ENCODE results near the gene KIF18B. TPM values are rescaled to one million over a fixed set of nuclear protein-coding genes. Genes with fewer than 3 reads are reported as not detected.

Gene KIF18B
- total RNA-seq, 1 experiment from 2014 or later = 82.2 TPM

GRCh38 chr17:44900894-44901293 is 46.7 kb downstream of the KIF18B start:
- Mint-ChIP-seq H3K36me3 (peaks cover 3% of the 10 kb centered on the region; the same call in 1 of the 2 replicates), H3K27me3 (ENCODE audit: low read depth) (no peaks in the 10 kb centered on the region; the same call in 1 of the 2 replicates), H3K4me3 (peak overlapping the region; percentile 88), H3K27ac (no peak overlapping the region), H3K4me1 (peaks cover 12% of the 10 kb centered on the region), H3K9me3 (no peaks in the 10 kb centered on the region)
- POLR2A ChIA-PET = no interaction called here
- ATAC-seq (no peak), DNase-seq (ENCODE audit: low spot score) (no peak)
- CTCF ChIA-PET = interaction anchor here (1.1 to 3.5 kb wide), 2 partner anchors 10 to 122 kb away, joined by 3 to 29 read pairs; no protein-coding TSS in a partner anchor
- TF ChIP-seq MLX (CRISPR knock-in tag; IDR thresholded peaks at IDR 0.05) (no peak), NFATC4 (CRISPR knock-in tag; IDR thresholded peaks at IDR 0.05) (no peak), TEAD1 (CRISPR knock-in tag; IDR thresholded peaks at IDR 0.05) (no peak), PREB (CRISPR knock-in tag; IDR thresholded peaks at IDR 0.05; ENCODE audit: borderline replicate concordance) (no peak), SMAD4 (CRISPR knock-in tag; IDR thresholded peaks at IDR 0.05) (no peak), ATF6 (CRISPR knock-in tag; IDR thresholded peaks at IDR 0.05) (no peak), ZNF671 (CRISPR knock-in tag; IDR thresholded peaks at IDR 0.05) (no peak), FOXP4 (CRISPR knock-in tag; IDR thresholded peaks at IDR 0.05) (no peak), ZNF263 (CRISPR knock-in tag; IDR thresholded peaks at IDR 0.05; ENCODE audit: low read depth) (no peak), CREM (CRISPR knock-in tag; IDR thresholded peaks at IDR 0.05) (no peak), KAT7 (CRISPR knock-in tag; IDR thresholded peaks at IDR 0.05; ENCODE audit: borderline replicate concordance) (no peak)
- TF ChIP-seq, protein P1, sequence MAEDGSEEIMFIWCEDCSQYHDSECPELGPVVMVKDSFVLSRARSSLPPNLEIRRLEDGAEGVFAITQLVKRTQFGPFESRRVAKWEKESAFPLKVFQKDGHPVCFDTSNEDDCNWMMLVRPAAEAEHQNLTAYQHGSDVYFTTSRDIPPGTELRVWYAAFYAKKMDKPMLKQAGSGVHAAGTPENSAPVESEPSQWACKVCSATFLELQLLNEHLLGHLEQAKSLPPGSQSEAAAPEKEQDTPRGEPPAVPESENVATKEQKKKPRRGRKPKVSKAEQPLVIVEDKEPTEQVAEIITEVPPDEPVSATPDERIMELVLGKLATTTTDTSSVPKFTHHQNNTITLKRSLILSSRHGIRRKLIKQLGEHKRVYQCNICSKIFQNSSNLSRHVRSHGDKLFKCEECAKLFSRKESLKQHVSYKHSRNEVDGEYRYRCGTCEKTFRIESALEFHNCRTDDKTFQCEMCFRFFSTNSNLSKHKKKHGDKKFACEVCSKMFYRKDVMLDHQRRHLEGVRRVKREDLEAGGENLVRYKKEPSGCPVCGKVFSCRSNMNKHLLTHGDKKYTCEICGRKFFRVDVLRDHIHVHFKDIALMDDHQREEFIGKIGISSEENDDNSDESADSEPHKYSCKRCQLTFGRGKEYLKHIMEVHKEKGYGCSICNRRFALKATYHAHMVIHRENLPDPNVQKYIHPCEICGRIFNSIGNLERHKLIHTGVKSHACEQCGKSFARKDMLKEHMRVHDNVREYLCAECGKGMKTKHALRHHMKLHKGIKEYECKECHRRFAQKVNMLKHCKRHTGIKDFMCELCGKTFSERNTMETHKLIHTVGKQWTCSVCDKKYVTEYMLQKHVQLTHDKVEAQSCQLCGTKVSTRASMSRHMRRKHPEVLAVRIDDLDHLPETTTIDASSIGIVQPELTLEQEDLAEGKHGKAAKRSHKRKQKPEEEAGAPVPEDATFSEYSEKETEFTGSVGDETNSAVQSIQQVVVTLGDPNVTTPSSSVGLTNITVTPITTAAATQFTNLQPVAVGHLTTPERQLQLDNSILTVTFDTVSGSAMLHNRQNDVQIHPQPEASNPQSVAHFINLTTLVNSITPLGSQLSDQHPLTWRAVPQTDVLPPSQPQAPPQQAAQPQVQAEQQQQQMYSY (CRISPR knock-in tag; IDR thresholded peaks at IDR 0.05) = no peak

DNA sequence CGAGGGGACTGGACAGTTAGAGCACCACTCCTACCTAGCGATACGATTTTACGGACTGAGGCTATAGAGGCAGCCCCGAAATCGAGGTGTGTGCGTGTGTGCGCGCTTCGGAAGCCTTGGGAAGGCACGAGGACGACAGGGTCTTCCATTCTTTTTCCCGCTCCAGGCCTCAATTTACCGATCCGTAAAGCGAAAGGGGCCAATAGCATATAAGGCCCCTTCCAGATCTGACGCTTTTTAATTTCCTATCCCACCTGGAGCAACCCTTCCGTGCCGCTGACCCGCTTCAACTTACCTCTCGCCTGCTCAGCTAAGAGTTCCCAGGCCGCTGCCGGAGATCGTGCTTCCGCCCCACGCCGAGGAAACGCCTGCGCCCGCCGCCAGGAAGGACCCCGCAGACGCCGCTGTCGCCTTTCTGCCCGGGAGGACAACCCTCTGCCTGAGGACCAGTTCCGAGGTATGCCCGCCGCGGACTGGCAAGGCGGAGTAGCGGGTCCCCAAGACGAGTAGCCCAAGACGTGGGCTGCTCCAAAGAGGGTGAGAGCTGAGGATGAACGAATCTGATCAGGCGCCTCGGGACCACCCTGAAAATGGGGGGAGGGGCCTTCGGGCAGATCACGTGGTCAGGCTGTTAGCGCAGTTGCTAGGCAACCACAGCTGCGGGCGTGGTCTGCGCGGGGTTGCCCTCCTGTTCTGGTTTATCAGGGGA is 48.3 kb downstream of the KIF18B start, which contains the start of gene EFTUD2:
TSS of gene EFTUD2 (minus strand) at position 372 of the 709 bp plus-strand sequence. CDS start 4,924 bp downstream, outside the sequence.
- no peaks in the 10 kb centered on the region for H3K9me3 Mint-ChIP-seq
- peak within 1 kb of the TSS; percentile 88 for H3K4me3 Mint-ChIP-seq
- peak; percentile 85 for ATAC-seq
- H3K4me1 Mint-ChIP-seq = peaks cover 12% of the 10 kb centered on the region
- DNase-seq (ENCODE audit: low spot score) = peak; percentile 89
- no peaks in the 10 kb centered on the region; the same call in 1 of the 2 replicates for H3K27me3 Mint-ChIP-seq (ENCODE audit: low read depth)
- peak within 1 kb of the TSS; percentile 100 for H3K27ac Mint-ChIP-seq
- ChIA-PET POLR2A (interaction anchor here (0.5 to 1.3 kb wide), 3 partner anchors 12 to 213 kb away, joined by 4 to 5 read pairs (median 4); no protein-coding TSS in a partner anchor), CTCF (interaction anchor here (0.6 to 3.5 kb wide), 10 partner anchors 11 to 236 kb away, joined by 3 to 29 read pairs (median 6); partner anchors contain the start of gene ACBD4)
- H3K36me3 Mint-ChIP-seq = peaks cover 12% of the 10 kb centered on the region
- TF ChIP-seq, protein P2, sequence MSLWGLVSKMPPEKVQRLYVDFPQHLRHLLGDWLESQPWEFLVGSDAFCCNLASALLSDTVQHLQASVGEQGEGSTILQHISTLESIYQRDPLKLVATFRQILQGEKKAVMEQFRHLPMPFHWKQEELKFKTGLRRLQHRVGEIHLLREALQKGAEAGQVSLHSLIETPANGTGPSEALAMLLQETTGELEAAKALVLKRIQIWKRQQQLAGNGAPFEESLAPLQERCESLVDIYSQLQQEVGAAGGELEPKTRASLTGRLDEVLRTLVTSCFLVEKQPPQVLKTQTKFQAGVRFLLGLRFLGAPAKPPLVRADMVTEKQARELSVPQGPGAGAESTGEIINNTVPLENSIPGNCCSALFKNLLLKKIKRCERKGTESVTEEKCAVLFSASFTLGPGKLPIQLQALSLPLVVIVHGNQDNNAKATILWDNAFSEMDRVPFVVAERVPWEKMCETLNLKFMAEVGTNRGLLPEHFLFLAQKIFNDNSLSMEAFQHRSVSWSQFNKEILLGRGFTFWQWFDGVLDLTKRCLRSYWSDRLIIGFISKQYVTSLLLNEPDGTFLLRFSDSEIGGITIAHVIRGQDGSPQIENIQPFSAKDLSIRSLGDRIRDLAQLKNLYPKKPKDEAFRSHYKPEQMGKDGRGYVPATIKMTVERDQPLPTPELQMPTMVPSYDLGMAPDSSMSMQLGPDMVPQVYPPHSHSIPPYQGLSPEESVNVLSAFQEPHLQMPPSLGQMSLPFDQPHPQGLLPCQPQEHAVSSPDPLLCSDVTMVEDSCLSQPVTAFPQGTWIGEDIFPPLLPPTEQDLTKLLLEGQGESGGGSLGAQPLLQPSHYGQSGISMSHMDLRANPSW (CRISPR knock-in tag; conservative IDR thresholded peaks at IDR 0.05; ENCODE audit: low read depth) = 0 out of 2 replicates have a peak, but pooled peaks have one; percentile 51
- TF ChIP-seq PRRX2 (CRISPR knock-in tag; IDR thresholded peaks at IDR 0.05) = 0 out of 2 replicates have a peak, but pooled peaks have one; percentile 11
- peak; percentile 95 for TF ChIP-seq CREM (CRISPR knock-in tag; IDR thresholded peaks at IDR 0.05)
- TF ChIP-seq, protein P3, sequence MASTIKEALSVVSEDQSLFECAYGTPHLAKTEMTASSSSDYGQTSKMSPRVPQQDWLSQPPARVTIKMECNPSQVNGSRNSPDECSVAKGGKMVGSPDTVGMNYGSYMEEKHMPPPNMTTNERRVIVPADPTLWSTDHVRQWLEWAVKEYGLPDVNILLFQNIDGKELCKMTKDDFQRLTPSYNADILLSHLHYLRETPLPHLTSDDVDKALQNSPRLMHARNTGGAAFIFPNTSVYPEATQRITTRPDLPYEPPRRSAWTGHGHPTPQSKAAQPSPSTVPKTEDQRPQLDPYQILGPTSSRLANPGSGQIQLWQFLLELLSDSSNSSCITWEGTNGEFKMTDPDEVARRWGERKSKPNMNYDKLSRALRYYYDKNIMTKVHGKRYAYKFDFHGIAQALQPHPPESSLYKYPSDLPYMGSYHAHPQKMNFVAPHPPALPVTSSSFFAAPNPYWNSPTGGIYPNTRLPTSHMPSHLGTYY (CRISPR knock-in tag; IDR thresholded peaks at IDR 0.05) = 0 out of 2 replicates have a peak, but pooled peaks have one; percentile 59
- TF ChIP-seq TEAD1 (CRISPR knock-in tag; IDR thresholded peaks at IDR 0.05) = peak; percentile 92
- TF ChIP-seq ZNF232 (CRISPR knock-in tag; IDR thresholded peaks at IDR 0.05) = peak; percentile 49; the same call in 1 of the 2 replicates
- TF ChIP-seq, protein P4, sequence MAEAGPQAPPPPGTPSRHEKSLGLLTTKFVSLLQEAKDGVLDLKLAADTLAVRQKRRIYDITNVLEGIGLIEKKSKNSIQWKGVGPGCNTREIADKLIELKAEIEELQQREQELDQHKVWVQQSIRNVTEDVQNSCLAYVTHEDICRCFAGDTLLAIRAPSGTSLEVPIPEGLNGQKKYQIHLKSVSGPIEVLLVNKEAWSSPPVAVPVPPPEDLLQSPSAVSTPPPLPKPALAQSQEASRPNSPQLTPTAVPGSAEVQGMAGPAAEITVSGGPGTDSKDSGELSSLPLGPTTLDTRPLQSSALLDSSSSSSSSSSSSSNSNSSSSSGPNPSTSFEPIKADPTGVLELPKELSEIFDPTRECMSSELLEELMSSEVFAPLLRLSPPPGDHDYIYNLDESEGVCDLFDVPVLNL (CRISPR knock-in tag; IDR thresholded peaks at IDR 0.05; ENCODE audit: borderline replicate concordance, low read depth) = no peak
